Stomach (tissue), 9 donors: ENCODE data around the gene INSR. TPM values are rescaled to one million over a fixed set of nuclear protein-coding genes. Genes with fewer than 3 reads are reported as not detected.
"Not testable (repeated sequence)": the region's sequence is repeated elsewhere in the genome, so short reads cannot be mapped to it uniquely, and the experiment has no call there.

Experiments used
- DNase-seq, 2 donors: peaks; one replicate each; pipeline versions ENCODE4 v3.0.0 to v3.0.0-alpha.2; 2013 to 2019
- H3K27ac ChIP-seq, 5 donors: fragments of 200-600 bp in 4 of 5; sonication (generic) in 4 of 5; one replicate each; pipeline ENCODE4 v1.5.1; 2013 to 2019; ENCODE audit warnings: mild to moderate bottlenecking in 1 of 5, moderate library complexity in 1 of 5
- H3K27me3 ChIP-seq, 3 donors: fragments of 200-600 bp; sonication (generic); one replicate each; pipeline ENCODE4 v1.5.1; 2017 to 2019; ENCODE audit warnings: mixed run types in 1 of 3
- H3K36me3 ChIP-seq, 4 donors: fragments of 200-600 bp; sonication (generic); 1 replicate in 3 of 4; 2 replicates in 1 of 4; pipeline ENCODE4 v1.5.1; 2016 to 2019
- H3K4me1 ChIP-seq, 4 donors: fragments of 200-600 bp; sonication (generic); one replicate each; pipeline ENCODE4 v1.5.1; 2016 to 2019
- H3K4me3 ChIP-seq, 4 donors: fragments of 200-600 bp; sonication (generic) in 3 of 4; one replicate each; pipeline ENCODE4 v1.5.1; 2016 to 2019; ENCODE audit warnings: mild to moderate bottlenecking in 1 of 4
- H3K9me3 ChIP-seq, 4 donors: fragments of 200-600 bp; sonication (generic); one replicate each; pipeline ENCODE4 v1.5.1; 2016 to 2019
- CTCF ChIP-seq, 7 experiments: fragments of 450-650 bp in 4 of 7; fragments of 200-600 bp in 3 of 7; sonication (generic) in 3 of 7; IDR thresholded peaks; one replicate each; pipeline ENCODE4 v1.5.1; 2016 to 2019; ENCODE audit warnings: antibody characterized with exemption in 7 of 7, control low read depth in 2 of 7, mild to moderate bottlenecking in 1 of 7
- EP300 ChIP-seq: sonication (generic); formaldehyde crosslinking; IDR thresholded peaks from one replicate; pipeline ENCODE4 v1.6.1; 2017; ENCODE audit warnings: antibody characterized with exemption
- POLR2A ChIP-seq, 4 donors: fragments of 450-650 bp; IDR thresholded peaks; one replicate each; pipeline ENCODE4 v1.6.1; 2016; ENCODE audit warnings: antibody characterized with exemption in 4 of 4, control low read depth in 2 of 4, mild to moderate bottlenecking in 1 of 4, moderate library complexity in 1 of 4
- POLR2AphosphoS5 ChIP-seq, 3 donors: sonication (generic); formaldehyde crosslinking; IDR thresholded peaks; one replicate each; pipeline ENCODE4 v1.6.1; 2016; ENCODE audit warnings: antibody characterized with exemption in 3 of 3
- WGBS, 5 donors: extraction: QIAGEN DNeasy Blood & Tissue Kit in 3 of 5; methylation state at CpG; one replicate each; pipeline versions ENCODE4 v1.1.5 to v1.1.7; 2013 to 2018; 5-methylcytosine and 5-hydroxymethylcytosine counted together
- intact Hi-C: fragments of 100-400 bp; cut with DNase I; formaldehyde crosslinking; loops from one replicate; pipeline ENCODE4 v1.15.1; 2023; ENCODE audit warnings: low total_unique reads
- polyA plus RNA-seq, 3 donors: library from polyadenylated mRNA; stranded (reverse); fragments of 200-250 nt; gene quantifications; one replicate each; pipeline ENCODE4 v1.2.3, GENCODE V29; 2013
- total RNA-seq, 5 donors: library from RNA; depleted of rRNA; stranded (reverse); fragments of >200 nt; gene quantifications; one replicate each; pipeline versions ENCODE4 v1.1.0 to v1.2.3, GENCODE V29; 2014 to 2016
- donor health status: healthy with polysubstance abuse.
- donor health status: Bipolar disorder and iron deficiency.
- donor health status: healthy.

Gene INSR
- total and polyA plus RNA-seq, 8 donors = 4.4 to 513 (median 66.4) TPM

GRCh38 chr19:7074705-7075282 lies 219.4 kb downstream of the INSR start:
- Histone ChIP-seq H3K27ac (no peak overlapping the region), H3K4me1 (peaks cover 9 to 15% (median 12%) of the 10 kb centered on the region in 4 donors), H3K36me3 (peaks cover 82 to 93% (median 92%) of the 10 kb centered on the region in 4 donors), H3K4me3 (no peak overlapping the region), H3K27me3 (no peaks in the 10 kb centered on the region), H3K9me3 (peaks cover 25 to 60% (median 48%) of the 10 kb centered on the region in 4 donors)
- 94 to 99% (median 98%) methylated on average over 19 to 29 of the region's 29 CpGs for WGBS, 5 donors
- intact Hi-C loops = no loop called here
- no peak for TF ChIP-seq EP300
- TF ChIP-seq CTCF (IDR thresholded peaks at IDR 0.05) = no peak
- TF ChIP-seq POLR2A (IDR thresholded peaks at IDR 0.05) = no peak
- no peak for TF ChIP-seq POLR2AphosphoS5 (IDR thresholded peaks at IDR 0.05)
- no peak for DNase-seq

GRCh38 chr19:7072541-7072940 lies 221.7 kb downstream of the INSR start:
- Histone ChIP-seq H3K4me1 (peaks cover 9 to 16% (median 14%) of the 10 kb centered on the region in 4 donors), H3K4me3 (no peak overlapping the region), H3K9me3 (peaks cover 4 to 37% (median 25%) of the 10 kb centered on the region in 4 donors), H3K27ac (no peak overlapping the region), H3K27me3 (no peaks in the 10 kb centered on the region), H3K36me3 (peaks cover 62 to 71% (median 70%) of the 10 kb centered on the region in 4 donors)
- 95 to 98% (median 97%) methylated on average over 6 of the region's 6 CpGs for WGBS, 5 donors
- no peak for TF ChIP-seq POLR2AphosphoS5 (IDR thresholded peaks at IDR 0.05)
- intact Hi-C loops = no loop called here
- no peak for DNase-seq

- Histone ChIP-seq H3K9me3 (peaks cover 0 to 11% (median 2%) of the 10 kb centered on the region in 4 donors), H3K4me1 (peaks cover 9 to 16% (median 14%) of the 10 kb centered on the region in 4 donors), H3K4me3 (peak overlapping the region; percentile 76 to 98 (median 88)), H3K27ac (peak overlapping the region; percentile 81 to 96 (median 91)), H3K27me3 (no peaks in the 10 kb centered on the region), H3K36me3 (peaks cover 35 to 44% (median 43%) of the 10 kb centered on the region in 4 donors)
- intact Hi-C loops = no loop called here
- TF ChIP-seq EP300 = no peak
- whole genome bisulfite sequencing, 5 donors = 0 to 7% (median 1%) methylated on average over 6 to 12 of the region's 12 CpGs
- DNase-seq = no peak
Measured at GRCh38 chr19:7069904-7070226, 224.3 kb downstream of the INSR start.

DNA sequence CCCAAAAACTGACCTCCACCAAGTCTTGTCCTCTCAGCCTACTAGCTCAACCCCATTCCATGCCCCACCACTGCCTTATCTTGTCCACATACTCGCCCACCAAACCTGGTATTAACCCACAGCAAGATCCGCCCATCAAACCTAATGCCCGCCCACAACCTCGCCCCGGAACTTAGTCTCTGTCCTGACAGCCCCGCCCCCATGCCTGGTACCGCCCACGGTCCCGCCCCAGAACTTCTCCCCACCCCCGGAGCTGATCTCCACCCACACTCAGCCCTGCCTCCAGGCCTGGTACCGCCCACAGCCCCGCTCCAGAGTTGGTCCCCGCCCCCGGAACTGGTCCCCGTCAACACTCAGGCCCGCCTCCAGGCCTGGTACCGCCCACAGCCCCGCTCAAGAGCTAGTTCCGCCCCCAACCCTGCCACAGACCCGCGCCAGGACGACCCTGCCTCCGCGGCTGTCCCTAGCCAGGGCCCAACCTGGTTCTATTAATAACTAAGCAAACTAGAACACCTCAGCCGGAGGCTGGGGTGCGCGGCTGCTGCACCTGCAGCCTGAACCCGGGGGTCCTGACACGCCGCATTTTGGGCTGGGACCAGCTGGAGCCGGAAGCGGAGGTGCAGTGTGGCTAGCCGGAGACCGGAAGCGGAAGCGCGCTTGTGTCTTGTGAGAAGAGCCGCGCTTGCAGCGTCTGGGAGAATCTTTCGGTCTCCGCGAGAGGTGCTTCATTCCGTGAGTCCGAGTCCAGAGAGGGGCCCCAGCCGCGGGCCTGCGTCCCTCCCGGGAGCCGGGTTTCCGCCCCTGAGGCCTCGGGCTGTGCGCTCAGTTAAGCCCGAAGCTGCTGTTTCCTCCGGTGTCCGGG lies 224.9 kb downstream of the INSR start, which contains the start of gene ZNF557:
Gene ZNF557 (plus strand): TSS at position 662 of the 862 bp plus-strand sequence. CDS start 5,372 bp downstream, outside the sequence.
- WGBS, 5 donors = 0 to 2% (median 1%) methylated on average over 42 to 56 of the region's 56 CpGs
- Histone ChIP-seq H3K27ac (peak within 1 kb of the TSS; percentile 81 to 96 (median 91)), H3K9me3 (peaks cover 0 to 5% (median 0%) of the 10 kb centered on the region in 4 donors), H3K36me3 (peaks cover 29 to 38% (median 37%) of the 10 kb centered on the region in 4 donors), H3K4me1 (peaks cover 9 to 16% (median 14%) of the 10 kb centered on the region in 4 donors), H3K4me3 (peak within 1 kb of the TSS; percentile 76 to 98 (median 88)), H3K27me3 (no peaks in the 10 kb centered on the region)
- intact Hi-C loops = no loop called here
- peak; percentile 99 to 100 for DNase-seq
- TF ChIP-seq EP300 (no peak), POLR2AphosphoS5 (IDR thresholded peaks at IDR 0.05) (peak in 2 of 3 donors; percentile 64 to 78), POLR2A (IDR thresholded peaks at IDR 0.05) (no peak)

DNA sequence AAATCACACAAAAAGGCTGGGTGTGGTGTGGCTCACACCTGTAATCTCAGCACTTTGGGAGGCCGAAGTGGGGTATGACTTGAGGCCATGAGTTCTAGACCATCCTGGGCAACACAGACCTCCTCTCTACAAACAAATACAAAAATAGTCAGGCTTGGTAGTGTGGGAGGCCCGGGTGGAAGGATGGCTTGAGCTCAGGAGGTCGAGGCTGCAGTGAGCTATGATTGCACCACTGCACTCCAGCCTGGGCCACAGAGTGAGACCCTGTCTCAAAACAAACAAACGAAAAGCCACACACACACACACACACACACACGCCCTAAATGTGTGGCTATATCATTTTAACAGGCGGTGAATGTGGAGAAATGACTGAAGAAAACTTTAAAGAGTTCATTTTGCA lies 225.6 kb downstream of the INSR start:
- H3K4me3 ChIP-seq = peak overlapping the region; percentile 76 to 98 (median 88)
- no peaks in the 10 kb centered on the region for H3K27me3 ChIP-seq
- no peak for TF ChIP-seq POLR2AphosphoS5 (IDR thresholded peaks at IDR 0.05)
- intact Hi-C loops = no loop called here
- H3K27ac ChIP-seq = peak overlapping the region in 4 of 5 donors; percentile 18 to 93 (median 88)
- H3K9me3 ChIP-seq = peaks cover 0 to 4% (median 0%) of the 10 kb centered on the region in 4 donors
- no peak for DNase-seq
- peaks cover 9 to 16% (median 14%) of the 10 kb centered on the region in 4 donors for H3K4me1 ChIP-seq
- H3K36me3 ChIP-seq = peaks cover 22 to 31% (median 30%) of the 10 kb centered on the region in 4 donors
- WGBS, 5 donors = 72 to 81% (median 80%) methylated on average over 6 of the region's 6 CpGs

GRCh38 chr19:7067716-7068115 lies 226.5 kb downstream of the INSR start:
- Histone ChIP-seq H3K9me3 (no peaks in the 10 kb centered on the region), H3K36me3 (peaks cover 15 to 22% (median 21%) of the 10 kb centered on the region in 4 donors), H3K27me3 (no peaks in the 10 kb centered on the region), H3K27ac (no peak overlapping the region), H3K4me1 (peaks cover 9 to 16% (median 14%) of the 10 kb centered on the region in 4 donors), H3K4me3 (no peak overlapping the region)
- WGBS, 5 donors = 79 to 91% (median 84%) methylated on average over 2 of the region's 2 CpGs
- intact Hi-C loops = no loop called here
- no peak for DNase-seq
- TF ChIP-seq EP300 = no peak
- no peak for TF ChIP-seq CTCF (IDR thresholded peaks at IDR 0.05)
- no peak for TF ChIP-seq POLR2A (IDR thresholded peaks at IDR 0.05)
- no peak for TF ChIP-seq POLR2AphosphoS5 (IDR thresholded peaks at IDR 0.05)

DNA sequence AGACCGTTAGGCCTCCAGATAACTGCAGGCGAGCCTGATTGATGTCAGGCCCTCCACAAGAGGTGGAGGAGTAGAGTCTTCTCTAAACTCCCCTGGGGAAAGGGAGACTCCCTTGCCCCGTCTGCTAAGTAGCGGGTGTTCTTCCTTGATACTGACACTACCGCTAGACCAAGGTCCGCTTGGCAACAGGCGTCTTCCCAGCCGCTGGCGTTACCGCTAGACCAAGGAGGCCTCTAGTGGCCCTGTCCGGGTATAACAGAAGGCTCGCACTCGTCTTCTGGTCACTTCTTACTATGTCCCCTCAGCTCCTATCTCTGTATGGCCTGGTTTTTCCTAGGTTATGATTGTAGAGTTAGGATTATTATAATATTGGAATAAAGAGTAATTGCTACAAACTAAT lies 227.1 kb downstream of the INSR start:
- H3K27ac ChIP-seq, H3K4me3 ChIP-seq, intact Hi-C loops, H3K27me3 ChIP-seq, H3K9me3 ChIP-seq: not testable (repeated sequence)
- Histone ChIP-seq H3K36me3 (peaks cover 9 to 16% (median 16%) of the 10 kb centered on the region in 4 donors), H3K4me1 (peaks cover 9 to 16% (median 14%) of the 10 kb centered on the region in 4 donors)
- WGBS, 5 donors = 46 to 65% (median 50%) methylated on average over 12 to 13 of the region's 13 CpGs
- DNase-seq = peak; percentile 20 to 31
